ENCODE results near the gene DIPK1A.

Gene DIPK1A

GRCh38 chr1:92792340-92792782 is 168.9 kb downstream of the DIPK1A start:
- no peak overlapping the region for H3K9ac ChIP-seq (ENCODE audit: low read length in 2 of 2)
- H3K27ac ChIP-seq (ENCODE audit: low read length), result no peak overlapping the region
- no peak overlapping the region for H3K4me3 ChIP-seq (ENCODE audit: low read length in 2 of 2)
- H3K9me3 ChIP-seq (ENCODE audit: control insufficient read depth in 2 of 2, low read length in 2 of 2), result peaks cover 0 to 2% of the 10 kb centered on the region in 2 donors
- H3K4me1 ChIP-seq (ENCODE audit: control insufficient read depth, insufficient read depth, low read length), result no peaks in the 10 kb centered on the region
- no peaks in the 10 kb centered on the region for H3K36me3 ChIP-seq (ENCODE audit: control insufficient read depth in 2 of 2, insufficient read depth in 2 of 2, low read length in 2 of 2)
- no peaks in the 10 kb centered on the region for H3K27me3 ChIP-seq (ENCODE audit: control insufficient read depth in 1 of 2, insufficient read depth in 2 of 2, low read length in 2 of 2)
